CD4-positive, alpha-beta T cell treated with Interleukin-6 at 100 ng/mL for 8 hours (primary cell): ENCODE measurements around the gene CACNA2D2.

Experiments
- DNase-seq: peaks from one replicate; pipeline ENCODE4 v3.0.0-alpha.2; 2020; ENCODE audit warnings: mixed read lengths, low spot score

CACNA2D2 gene

GRCh38 chr3:50502225-50502583, 1.2 kb downstream of the CACNA2D2 start:
- no peak for DNase-seq

DNA sequence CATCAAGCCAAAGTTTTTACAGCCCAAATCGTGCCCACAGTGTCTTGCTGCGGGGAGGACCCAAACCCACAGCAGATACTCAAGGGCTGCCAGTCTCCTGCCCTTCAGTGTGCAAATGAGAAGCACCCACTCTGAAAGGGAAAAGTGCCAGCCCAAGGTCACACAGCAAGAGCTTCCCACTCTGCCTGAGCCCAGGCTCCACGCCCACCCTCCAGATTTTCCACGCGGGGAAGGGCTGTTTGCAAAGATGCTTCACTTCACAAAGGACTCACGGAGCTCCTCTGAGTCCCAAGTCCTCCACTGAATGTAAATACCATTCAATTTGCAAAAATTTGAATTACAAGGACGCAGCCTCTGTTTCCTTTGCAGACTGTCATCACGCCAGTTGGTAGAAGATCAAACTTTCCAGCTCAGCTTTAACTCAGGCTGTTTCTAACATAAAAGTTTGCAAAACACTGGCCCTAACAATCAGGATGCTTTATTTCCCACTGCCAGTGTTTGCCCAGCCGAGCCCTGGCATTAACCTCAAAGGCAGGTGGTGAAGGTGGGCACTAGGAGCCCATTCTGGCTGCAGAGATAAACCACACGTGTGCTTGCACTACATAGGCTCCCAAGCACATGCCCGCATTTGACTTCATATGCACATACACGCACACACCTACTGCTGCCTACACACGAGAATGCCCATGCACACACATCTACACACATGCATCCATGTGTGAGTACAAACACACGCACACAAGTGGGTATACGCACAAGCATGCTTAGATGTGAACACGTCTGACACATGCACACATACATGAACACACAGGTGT, 7.6 kb downstream of the CACNA2D2 start:
- no peak for DNase-seq

DNA sequence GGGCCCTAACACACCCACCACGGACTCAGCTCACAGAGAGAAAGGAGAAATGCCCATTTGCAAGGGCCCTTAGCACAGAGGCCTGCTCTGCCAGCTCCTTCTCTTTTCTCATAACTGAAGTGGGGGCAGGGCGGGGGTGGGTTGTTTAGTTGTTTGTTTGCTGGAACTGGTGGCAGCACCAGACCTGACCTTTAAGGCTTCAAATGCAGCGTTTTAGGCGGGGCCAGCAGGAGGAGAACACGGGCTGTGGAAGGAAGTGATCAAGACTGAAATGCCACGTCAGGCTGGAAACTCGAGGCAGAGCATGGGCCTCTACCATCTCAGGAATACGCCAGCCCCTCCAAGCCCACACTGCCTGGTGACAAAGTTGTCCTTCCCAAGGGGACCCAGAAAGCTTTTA, 9.3 kb downstream of the CACNA2D2 start:
- no peak for DNase-seq

DNA sequence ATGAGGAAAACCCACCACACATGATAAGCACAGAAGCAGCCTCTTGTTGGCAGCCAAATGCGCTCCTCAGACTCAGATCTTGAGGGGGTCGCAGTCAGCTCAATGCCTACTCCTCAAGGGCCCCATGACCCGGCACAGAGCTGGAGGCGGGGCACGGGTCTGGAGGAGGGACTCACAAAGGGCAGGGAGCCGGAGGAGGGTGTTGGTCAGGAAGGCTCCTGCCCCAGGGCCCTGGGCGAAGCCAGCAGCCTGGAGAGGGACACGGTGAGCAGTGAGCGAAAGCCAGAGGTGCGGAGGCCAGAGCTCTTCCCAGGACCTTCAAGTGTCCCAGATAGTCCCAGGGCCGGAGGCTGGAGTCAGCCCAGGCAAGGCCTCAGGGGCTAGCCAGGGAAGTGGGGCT, 9.8 kb downstream of the CACNA2D2 start:
- no peak for DNase-seq

DNA sequence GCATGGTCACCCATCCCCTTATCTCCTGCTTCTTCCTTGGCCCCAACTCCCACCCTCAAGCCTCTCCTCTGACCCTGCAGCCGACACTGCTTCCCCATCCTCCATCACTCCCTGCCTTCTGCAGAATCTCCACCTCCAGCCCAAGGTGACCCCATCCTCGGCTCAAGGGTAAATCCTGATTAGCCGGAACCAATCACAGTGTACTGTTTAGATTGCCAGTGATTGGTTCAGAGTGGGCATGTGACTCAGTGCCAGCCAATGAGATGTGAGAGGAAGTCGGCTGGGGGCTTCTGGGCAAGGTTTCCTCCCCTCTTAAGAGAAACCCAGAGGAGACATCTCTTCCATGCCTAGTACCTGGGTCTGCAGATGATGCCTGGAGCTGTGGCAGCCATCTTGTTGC, 10.3 kb downstream of the CACNA2D2 start:
- no peak for DNase-seq

GRCh38 chr3:50491023-50491422, 12.4 kb downstream of the CACNA2D2 start:
- DNase-seq: no peak

GRCh38 chr3:50490424-50490823, 13.0 kb downstream of the CACNA2D2 start:
- DNase-seq: no peak

DNA sequence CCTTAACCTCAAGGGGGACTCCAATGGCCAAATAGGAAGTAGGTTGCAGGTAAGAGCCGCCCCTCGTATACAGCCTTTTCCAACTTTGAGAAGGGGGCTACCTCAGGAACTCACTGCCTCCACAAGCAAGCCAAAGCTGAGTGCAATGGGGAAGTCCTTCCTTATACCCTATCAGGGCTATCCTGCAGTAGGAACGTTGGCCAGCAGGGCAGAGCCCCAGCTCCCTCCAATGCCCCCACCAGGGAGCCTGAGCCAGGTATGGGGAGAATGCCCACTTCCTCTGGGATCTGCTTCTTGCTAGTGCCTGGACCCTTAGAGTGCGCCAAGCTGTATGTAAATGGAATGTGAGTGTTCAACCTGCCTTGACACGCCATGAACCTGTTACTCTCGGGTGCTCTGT, 16.3 kb downstream of the CACNA2D2 start:
- no peak for DNase-seq

DNA sequence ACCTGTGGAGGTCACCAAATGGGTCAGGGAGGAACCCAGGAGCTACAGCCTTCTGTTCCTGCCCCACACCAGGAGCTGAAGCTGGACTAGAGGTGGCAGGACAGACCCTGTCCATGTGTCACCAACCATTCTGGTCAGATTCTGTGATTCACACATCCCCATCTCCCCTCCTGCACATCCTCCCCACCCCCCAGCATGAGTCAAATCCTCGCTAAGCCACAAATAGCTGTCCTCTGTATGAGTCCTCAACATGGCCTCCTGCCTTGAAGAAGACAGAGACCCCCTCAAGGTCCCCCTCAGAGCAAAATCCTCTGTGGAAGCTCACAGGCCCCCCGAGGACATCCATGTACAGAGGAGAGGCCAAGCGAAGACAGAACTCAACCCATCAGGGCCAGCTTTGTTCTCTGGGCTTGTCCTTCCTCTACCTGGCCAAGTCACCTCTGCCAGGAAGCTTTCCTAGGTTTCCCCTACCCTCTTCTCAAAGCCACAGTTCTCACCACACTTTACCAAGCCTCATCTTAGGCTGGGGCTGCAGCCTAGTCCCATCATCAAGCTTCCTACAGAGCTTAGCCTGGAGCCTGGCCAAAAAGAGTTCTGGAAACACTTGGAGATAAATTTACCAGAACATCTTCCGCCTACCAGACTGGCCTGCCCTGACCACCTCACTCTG, 17.1 kb downstream of the CACNA2D2 start:
- DNase-seq: no peak

- no peak for DNase-seq
Observed at GRCh38 chr3:50484722-50485121, 18.7 kb downstream of the CACNA2D2 start.

- DNase-seq: no peak
Observed at GRCh38 chr3:50483374-50483773, 20.1 kb downstream of the CACNA2D2 start.

DNA sequence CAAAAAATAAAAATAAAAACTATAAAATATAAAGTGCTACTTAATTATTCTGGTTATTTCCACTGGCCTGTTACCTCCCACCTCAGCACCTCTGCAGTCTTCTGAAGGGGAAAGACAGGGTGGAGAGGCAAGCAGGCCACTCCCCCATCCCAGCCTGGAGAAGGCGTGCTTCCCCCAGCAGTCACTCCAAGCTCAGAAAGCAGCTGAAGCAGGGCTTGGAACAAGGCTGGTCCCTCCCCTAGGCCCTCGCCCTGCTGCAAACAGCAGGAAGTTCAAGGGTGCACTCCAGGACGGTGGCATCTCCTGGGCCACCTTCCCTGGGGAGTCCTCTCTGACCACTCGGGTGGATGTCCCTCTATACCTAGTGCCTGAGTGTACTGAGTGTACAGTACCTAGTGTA, 21.4 kb downstream of the CACNA2D2 start:
- DNase-seq: no peak

GRCh38 chr3:50480471-50480870, 23.0 kb downstream of the CACNA2D2 start:
- no peak for DNase-seq

DNA sequence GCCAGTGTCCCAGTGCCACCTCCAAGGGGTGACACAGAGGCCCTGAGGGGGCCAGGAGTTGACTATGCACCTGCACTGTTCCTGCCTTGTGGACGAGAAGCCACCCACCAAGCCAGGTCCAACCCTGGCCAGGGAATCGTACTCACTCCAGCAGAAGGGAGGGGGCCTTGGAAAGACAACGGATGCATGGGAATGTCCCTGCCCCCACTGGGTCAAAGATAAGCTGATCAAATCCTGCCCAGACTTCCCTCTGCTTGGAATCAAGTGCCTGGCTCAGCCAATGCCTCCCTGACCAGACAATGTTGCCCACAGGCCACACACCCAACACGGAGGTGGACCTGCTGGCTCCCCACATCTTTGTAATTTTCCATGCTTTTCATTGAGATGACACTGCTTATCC, 23.9 kb downstream of the CACNA2D2 start:
- DNase-seq: no peak

GRCh38 chr3:50478671-50479260, 24.7 kb downstream of the CACNA2D2 start:
- DNase-seq: no peak

DNA sequence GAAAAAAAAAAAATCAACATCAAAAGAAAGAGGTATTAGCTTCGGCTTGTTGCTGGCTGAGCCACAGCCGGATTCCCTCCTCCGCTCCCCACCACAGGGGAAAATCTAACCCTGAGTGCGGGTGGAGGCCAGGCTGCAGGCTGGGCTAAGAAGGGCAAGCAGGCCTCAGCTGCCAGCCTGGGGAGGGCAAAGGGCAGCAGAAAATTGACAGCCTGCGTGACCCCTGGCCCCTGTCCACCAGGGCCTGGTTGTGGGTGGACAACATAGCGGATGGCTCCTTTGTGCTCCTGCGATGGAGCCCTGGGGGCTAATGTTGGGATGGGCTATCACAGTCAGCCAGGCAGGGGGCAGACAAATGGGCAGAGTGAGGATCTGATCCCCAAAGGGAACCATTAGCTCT, 25.4 kb downstream of the CACNA2D2 start:
- DNase-seq: no peak

DNA sequence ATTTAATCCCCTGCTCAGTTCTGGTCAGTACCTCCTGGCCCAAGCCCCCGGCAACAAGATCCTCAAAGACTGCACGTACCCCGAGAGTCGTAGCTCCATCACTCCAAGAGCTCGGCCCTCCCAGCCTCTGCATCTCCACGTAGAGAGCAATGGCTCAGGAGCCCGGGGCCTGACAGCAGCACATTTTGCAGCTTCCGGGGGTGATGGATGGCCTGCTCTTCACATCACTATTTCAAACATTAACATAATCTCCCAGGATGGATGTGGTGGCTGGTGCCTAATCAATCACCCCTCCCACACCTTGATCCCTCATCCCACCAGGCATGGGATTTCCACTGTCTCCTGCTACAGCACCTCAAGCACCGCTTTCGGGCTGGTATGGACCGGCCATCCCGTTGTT, 28.1 kb downstream of the CACNA2D2 start:
- DNase-seq: no peak

GRCh38 chr3:50474717-50475116, 28.7 kb downstream of the CACNA2D2 start:
- DNase-seq: no peak

GRCh38 chr3:50473768-50474167, 29.7 kb downstream of the CACNA2D2 start:
- DNase-seq: no peak

DNA sequence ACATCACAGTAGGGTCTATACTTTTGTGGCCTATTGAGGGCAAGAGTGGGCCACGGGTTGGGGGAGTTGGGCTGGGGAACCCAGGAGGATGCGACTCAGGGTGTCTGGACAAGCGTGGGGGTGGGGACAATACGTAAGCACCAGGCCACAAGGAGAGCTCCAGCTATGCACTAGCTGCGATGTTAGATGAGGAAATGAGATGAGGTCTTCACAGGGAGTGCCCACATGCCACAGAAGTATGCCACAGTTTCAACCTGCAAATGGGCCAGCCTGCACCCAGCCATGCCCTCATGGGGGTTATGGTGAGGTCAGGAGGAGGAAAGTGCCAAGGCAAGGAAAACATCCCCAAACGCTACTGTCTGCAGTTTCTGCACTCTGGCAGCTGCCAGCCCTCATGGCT, 30.5 kb downstream of the CACNA2D2 start:
- DNase-seq: no peak

- DNase-seq: no peak
Observed at GRCh38 chr3:50470658-50471057, 32.8 kb downstream of the CACNA2D2 start.

- no peak for DNase-seq
Observed at GRCh38 chr3:50467919-50468318, 35.5 kb downstream of the CACNA2D2 start.

GRCh38 chr3:50466177-50466576, 37.3 kb downstream of the CACNA2D2 start:
- DNase-seq: no peak
